HepG2 (cell line): ENCODE data around the gene RCC1. TPM values are rescaled to one million over a fixed set of nuclear protein-coding genes. Genes with fewer than 3 reads are reported as not detected.
A peak's percentile ranks its signal among the peaks of the same experiment; 100 is the strongest.

Source experiments
- AGO2 ChIP-seq: fragments of 200-400 bp; formaldehyde crosslinking; optimal IDR thresholded peaks from 2 replicates; pipeline ENCODE3; 2017; ENCODE audit warnings: mild to moderate bottlenecking, low read depth, low read length, moderate library complexity
- CCAR2 ChIP-seq: fragments of 200-400 bp; formaldehyde crosslinking; optimal IDR thresholded peaks from 2 replicates; pipeline ENCODE3; 2018; ENCODE audit warnings: low read depth, mild to moderate bottlenecking, low read length, moderate library complexity
- DR1 ChIP-seq: sonication (generic); formaldehyde crosslinking; IDR thresholded peaks from 2 replicates; pipeline ENCODE4 v1.8.0; 2021; ENCODE audit warnings: mild to moderate bottlenecking, missing genetic modification reagents, inconsistent platforms
- EZH2 ChIP-seq: conservative IDR thresholded peaks from 2 replicates; pipeline ENCODE4 v1.6.1; 2012; ENCODE audit warnings: mild to moderate bottlenecking, low read depth, low read length, moderate library complexity
- HDAC6 ChIP-seq: fragments of 200-600 bp; sonication (generic); IDR thresholded peaks from 2 replicates; pipeline ENCODE4 v1.7.0; 2017; ENCODE audit warnings: mild to moderate bottlenecking, antibody characterized with exemption, low read length, low read depth
- HOXA3 ChIP-seq: sonication (generic); formaldehyde crosslinking; IDR thresholded peaks from 2 replicates; pipeline ENCODE4 v1.5.0; 2020; ENCODE audit warnings: missing genetic modification reagents
- KLF9 ChIP-seq: IDR thresholded peaks from 2 replicates; pipeline ENCODE4 v1.6.1; 2016; ENCODE audit warnings: low read depth
- MTF2 ChIP-seq: sonication (generic); formaldehyde crosslinking; IDR thresholded peaks from 2 replicates; pipeline ENCODE4 v1.5.0; 2020; ENCODE audit warnings: missing genetic modification reagents, borderline replicate concordance
- MYC ChIP-seq: sonication (generic); formaldehyde crosslinking; IDR thresholded peaks from 2 replicates; pipeline ENCODE4 v1.9.0; 2021; ENCODE audit warnings: missing genetic modification reagents, borderline replicate concordance
- SALL1 ChIP-seq: sonication (generic); formaldehyde crosslinking; IDR thresholded peaks from 2 replicates; pipeline ENCODE4 v1.8.0; 2022; ENCODE audit warnings: mild to moderate bottlenecking, missing genetic modification reagents
- SMAD9 ChIP-seq: sonication (generic); formaldehyde crosslinking; IDR thresholded peaks from 2 replicates; pipeline ENCODE4 v1.5.1; 2020; ENCODE audit warnings: mild to moderate bottlenecking, missing genetic modification reagents
- SMC3 ChIP-seq: IDR thresholded peaks from 2 replicates; pipeline ENCODE4 v1.6.1; 2011; ENCODE audit warnings: low read length, improper control_type of control experiment
- SP1 ChIP-seq, 2 experiments: fragments of 450-650 bp in 1 of 2; sonication (generic) in 1 of 2; formaldehyde crosslinking in 1 of 2; IDR thresholded peaks; 2 replicates each; pipeline versions ENCODE4 v1.4.0 to v1.6.1; 2016 to 2020; ENCODE audit warnings: missing genetic modification reagents in 1 of 2
- SP5 ChIP-seq: IDR thresholded peaks from 2 replicates; pipeline ENCODE4 v1.6.1; 2016; ENCODE audit warnings: low read depth, borderline replicate concordance
- ZFP36 ChIP-seq: fragments of 150-350 bp; IDR thresholded peaks from 2 replicates; pipeline ENCODE4 v1.6.1; 2018; ENCODE audit warnings: borderline replicate concordance, low read length, low read depth; ENCODE audit not compliant: partially characterized antibody
- ZNF180 ChIP-seq: sonication (generic); formaldehyde crosslinking; IDR thresholded peaks from 2 replicates; pipeline ENCODE4 v1.4.0; 2020; ENCODE audit warnings: low read depth, missing genetic modification reagents, borderline replicate concordance
- ZNF780A ChIP-seq: sonication (generic); formaldehyde crosslinking; IDR thresholded peaks from 2 replicates; pipeline ENCODE4 v1.8.0; 2022; ENCODE audit warnings: mild to moderate bottlenecking, missing genetic modification reagents, moderate library complexity
- ZNF841 ChIP-seq: sonication (generic); formaldehyde crosslinking; IDR thresholded peaks from 2 replicates; pipeline ENCODE4 v1.8.1; 2023; ENCODE audit warnings: missing genetic modification reagents, borderline replicate concordance
- ZSCAN29 ChIP-seq: sonication (generic); formaldehyde crosslinking; conservative IDR thresholded peaks from 2 replicates; pipeline ENCODE4 v1.4.0; 2020; ENCODE audit warnings: mild to moderate bottlenecking, missing genetic modification reagents
- polyA plus RNA-seq, 8 experiments: library from polyadenylated mRNA; depleted of rRNA in 3 of 8; stranded (reverse) in 7 of 8; unstranded in 1 of 8; fragments of >200 nt; fragmentation: Illumina TruSeq in 4 of 8; extraction: Trizol in 4 of 8; gene quantifications; 2 replicates each; pipeline versions ENCODE4 v1.2.1 to v1.2.3, GENCODE V29; 2011 to 2016; ENCODE audit warnings: low read depth in 4 of 8, missing spikeins in 1 of 8, mixed read lengths in 1 of 8; ENCODE audit not compliant: insufficient read depth in 1 of 8
- total RNA-seq, 5 experiments: library from RNA; depleted of rRNA; stranded (reverse); fragments of >200 nt; fragmentation: Illumina TruSeq; extraction: Trizol; gene quantifications; 2 replicates each; pipeline ENCODE4 v1.2.3, GENCODE V29; 2016; ENCODE audit warnings: low read depth in 1 of 5
- TF ChIP-seq, protein P1 (sequence below): IDR thresholded peaks from 2 replicates; pipeline ENCODE4 v1.6.1; 2016; ENCODE audit warnings: low read depth, missing genetic modification reagents, missing compliant biosample characterization
- TF ChIP-seq, protein P2 (sequence below): sonication (generic); formaldehyde crosslinking; conservative IDR thresholded peaks from 2 replicates; pipeline ENCODE4 v1.8.0; 2022; ENCODE audit warnings: mild to moderate bottlenecking, moderate library complexity, missing genetic modification reagents
- TF ChIP-seq, protein P3 (sequence below): IDR thresholded peaks from 2 replicates; pipeline ENCODE4 v1.6.1; 2016; ENCODE audit warnings: missing compliant biosample characterization, missing genetic modification reagents, borderline replicate concordance

The RCC1 gene
- total and polyA plus RNA-seq, 2 of the 13 experiments (the other 11 are each of a cell fraction or from before 2014, with no cell fraction given) = 47.2 to 80.8 TPM

DNA sequence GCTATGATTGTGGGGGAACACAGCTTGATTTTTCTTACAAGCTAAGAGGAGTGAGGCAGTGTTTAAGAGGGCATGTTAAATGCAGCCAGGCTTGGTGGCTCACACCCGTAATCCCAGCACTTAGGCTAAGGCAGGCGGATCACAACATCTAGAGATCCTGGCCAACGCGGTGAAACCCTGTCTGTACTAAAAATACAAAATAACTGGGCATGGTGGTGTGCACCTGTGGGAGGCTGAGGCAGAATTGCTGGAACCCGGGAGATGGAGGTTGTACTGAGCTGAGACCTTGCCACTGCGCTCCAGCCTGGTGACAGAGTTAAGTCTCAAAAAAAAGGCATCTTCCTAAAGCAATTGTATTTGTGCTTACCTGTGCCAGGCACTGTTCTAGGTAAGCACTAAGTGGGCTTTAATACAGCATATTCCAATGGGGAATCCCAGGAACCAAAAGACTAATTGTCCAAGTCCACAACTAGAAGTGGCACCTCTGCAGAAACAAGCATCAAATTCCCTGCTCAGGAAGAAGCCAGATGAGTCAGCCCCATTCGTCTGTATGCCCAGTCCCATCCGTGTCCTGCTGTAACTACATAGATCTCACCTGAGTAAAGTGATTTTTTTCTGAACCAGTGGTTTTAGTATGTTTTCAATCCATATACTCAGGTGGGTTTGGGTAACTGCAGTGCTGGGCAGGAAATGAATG lies 4.6 kb downstream of the RCC1 start (continued):
- TF ChIP-seq ZNF841 (CRISPR knock-in tag) (no peak), CCAR2 (no peak), MYC (0 out of 2 replicates have a peak, but pooled peaks have one; percentile 5), ZNF780A (0 out of 2 replicates have a peak, but pooled peaks have one; percentile 8), HDAC6 (no peak), SP5 (CRISPR knock-in tag) (no peak), AGO2 (peak; percentile 98), EZH2 (no peak), SMC3 (no peak), KLF9 (no peak), SALL1 (no peak; the same call in 1 of the 2 replicates), ZNF180 (CRISPR knock-in tag) (no peak), DR1 (CRISPR knock-in tag) (peak; percentile 44; the same call in 1 of the 2 replicates), MTF2 (CRISPR knock-in tag) (no peak), HOXA3 (CRISPR knock-in tag) (0 out of 2 replicates have a peak, but pooled peaks have one; percentile 29), ZFP36 (no peak), SP1 (IDR thresholded peaks at IDR 0.05) (no peak), SP1 (CRISPR knock-in tag; IDR thresholded peaks at IDR 0.05) (no peak), ZSCAN29 (CRISPR knock-in tag) (no peak), SMAD9 (CRISPR knock-in tag) (no peak)
- TF ChIP-seq, protein P1, sequence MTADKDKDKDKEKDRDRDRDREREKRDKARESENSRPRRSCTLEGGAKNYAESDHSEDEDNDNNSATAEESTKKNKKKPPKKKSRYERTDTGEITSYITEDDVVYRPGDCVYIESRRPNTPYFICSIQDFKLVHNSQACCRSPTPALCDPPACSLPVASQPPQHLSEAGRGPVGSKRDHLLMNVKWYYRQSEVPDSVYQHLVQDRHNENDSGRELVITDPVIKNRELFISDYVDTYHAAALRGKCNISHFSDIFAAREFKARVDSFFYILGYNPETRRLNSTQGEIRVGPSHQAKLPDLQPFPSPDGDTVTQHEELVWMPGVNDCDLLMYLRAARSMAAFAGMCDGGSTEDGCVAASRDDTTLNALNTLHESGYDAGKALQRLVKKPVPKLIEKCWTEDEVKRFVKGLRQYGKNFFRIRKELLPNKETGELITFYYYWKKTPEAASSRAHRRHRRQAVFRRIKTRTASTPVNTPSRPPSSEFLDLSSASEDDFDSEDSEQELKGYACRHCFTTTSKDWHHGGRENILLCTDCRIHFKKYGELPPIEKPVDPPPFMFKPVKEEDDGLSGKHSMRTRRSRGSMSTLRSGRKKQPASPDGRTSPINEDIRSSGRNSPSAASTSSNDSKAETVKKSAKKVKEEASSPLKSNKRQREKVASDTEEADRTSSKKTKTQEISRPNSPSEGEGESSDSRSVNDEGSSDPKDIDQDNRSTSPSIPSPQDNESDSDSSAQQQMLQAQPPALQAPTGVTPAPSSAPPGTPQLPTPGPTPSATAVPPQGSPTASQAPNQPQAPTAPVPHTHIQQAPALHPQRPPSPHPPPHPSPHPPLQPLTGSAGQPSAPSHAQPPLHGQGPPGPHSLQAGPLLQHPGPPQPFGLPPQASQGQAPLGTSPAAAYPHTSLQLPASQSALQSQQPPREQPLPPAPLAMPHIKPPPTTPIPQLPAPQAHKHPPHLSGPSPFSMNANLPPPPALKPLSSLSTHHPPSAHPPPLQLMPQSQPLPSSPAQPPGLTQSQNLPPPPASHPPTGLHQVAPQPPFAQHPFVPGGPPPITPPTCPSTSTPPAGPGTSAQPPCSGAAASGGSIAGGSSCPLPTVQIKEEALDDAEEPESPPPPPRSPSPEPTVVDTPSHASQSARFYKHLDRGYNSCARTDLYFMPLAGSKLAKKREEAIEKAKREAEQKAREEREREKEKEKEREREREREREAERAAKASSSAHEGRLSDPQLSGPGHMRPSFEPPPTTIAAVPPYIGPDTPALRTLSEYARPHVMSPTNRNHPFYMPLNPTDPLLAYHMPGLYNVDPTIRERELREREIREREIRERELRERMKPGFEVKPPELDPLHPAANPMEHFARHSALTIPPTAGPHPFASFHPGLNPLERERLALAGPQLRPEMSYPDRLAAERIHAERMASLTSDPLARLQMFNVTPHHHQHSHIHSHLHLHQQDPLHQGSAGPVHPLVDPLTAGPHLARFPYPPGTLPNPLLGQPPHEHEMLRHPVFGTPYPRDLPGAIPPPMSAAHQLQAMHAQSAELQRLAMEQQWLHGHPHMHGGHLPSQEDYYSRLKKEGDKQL (CRISPR knock-in tag) = no peak
- TF ChIP-seq, protein P2, sequence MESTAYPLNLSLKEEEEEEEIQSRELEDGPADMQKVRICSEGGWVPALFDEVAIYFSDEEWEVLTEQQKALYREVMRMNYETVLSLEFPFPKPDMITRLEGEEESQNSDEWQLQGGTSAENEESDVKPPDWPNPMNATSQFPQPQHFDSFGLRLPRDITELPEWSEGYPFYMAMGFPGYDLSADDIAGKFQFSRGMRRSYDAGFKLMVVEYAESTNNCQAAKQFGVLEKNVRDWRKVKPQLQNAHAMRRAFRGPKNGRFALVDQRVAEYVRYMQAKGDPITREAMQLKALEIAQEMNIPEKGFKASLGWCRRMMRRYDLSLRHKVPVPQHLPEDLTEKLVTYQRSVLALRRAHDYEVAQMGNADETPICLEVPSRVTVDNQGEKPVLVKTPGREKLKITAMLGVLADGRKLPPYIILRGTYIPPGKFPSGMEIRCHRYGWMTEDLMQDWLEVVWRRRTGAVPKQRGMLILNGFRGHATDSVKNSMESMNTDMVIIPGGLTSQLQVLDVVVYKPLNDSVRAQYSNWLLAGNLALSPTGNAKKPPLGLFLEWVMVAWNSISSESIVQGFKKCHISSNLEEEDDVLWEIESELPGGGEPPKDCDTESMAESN (CRISPR knock-in tag) = 0 out of 2 replicates have a peak, but pooled peaks have one; percentile 37
- TF ChIP-seq, protein P3, sequence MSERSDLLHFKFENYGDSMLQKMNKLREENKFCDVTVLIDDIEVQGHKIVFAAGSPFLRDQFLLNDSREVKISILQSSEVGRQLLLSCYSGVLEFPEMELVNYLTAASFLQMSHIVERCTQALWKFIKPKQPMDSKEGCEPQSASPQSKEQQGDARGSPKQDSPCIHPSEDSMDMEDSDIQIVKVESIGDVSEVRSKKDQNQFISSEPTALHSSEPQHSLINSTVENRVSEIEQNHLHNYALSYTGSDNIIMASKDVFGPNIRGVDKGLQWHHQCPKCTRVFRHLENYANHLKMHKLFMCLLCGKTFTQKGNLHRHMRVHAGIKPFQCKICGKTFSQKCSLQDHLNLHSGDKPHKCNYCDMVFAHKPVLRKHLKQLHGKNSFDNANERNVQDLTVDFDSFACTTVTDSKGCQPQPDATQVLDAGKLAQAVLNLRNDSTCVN = no peak
